Prostate gland (tissue), 2 donors: Measurements from ENCODE around the gene C2orf49.

Experiments
- CTCF ChIP-seq, 4 experiments: fragments of 200-600 bp in 2 of 4; fragments of 450-650 bp in 2 of 4; sonication (generic) in 2 of 4; IDR thresholded peaks; 1 replicate in 3 of 4; 2 replicates in 1 of 4; pipeline ENCODE4 v1.5.1; 2016 to 2019; ENCODE audit warnings: antibody characterized with exemption in 4 of 4, mild to moderate bottlenecking in 2 of 4, moderate library complexity in 2 of 4
- POLR2A ChIP-seq: fragments of 450-650 bp; IDR thresholded peaks from one replicate; pipeline ENCODE4 v1.6.1; 2016; ENCODE audit warnings: antibody characterized with exemption, mild to moderate bottlenecking
- POLR2AphosphoS5 ChIP-seq: sonication (generic); formaldehyde crosslinking; IDR thresholded peaks from one replicate; pipeline ENCODE4 v1.6.1; 2017; ENCODE audit warnings: antibody characterized with exemption

GRCh38 chr2:105294046-105294445 lies 43.3 kb upstream of the C2orf49 start:
- TF ChIP-seq POLR2AphosphoS5 = no peak
- TF ChIP-seq CTCF (IDR thresholded peaks at IDR 0.05) = no peak
- no peak for TF ChIP-seq POLR2A
